GM21786 (cell line): ENCODE results near the gene PLCL2.
A peak's percentile ranks its signal among the peaks of the same experiment; 100 is the strongest.

ENCODE experiments used
- ATAC-seq: cut with Tn5 transposase; IDR thresholded peaks from one replicate; pipeline ENCODE4 v1.9.1; 2021; ENCODE audit not compliant: unreplicated experiment

Gene PLCL2

DNA sequence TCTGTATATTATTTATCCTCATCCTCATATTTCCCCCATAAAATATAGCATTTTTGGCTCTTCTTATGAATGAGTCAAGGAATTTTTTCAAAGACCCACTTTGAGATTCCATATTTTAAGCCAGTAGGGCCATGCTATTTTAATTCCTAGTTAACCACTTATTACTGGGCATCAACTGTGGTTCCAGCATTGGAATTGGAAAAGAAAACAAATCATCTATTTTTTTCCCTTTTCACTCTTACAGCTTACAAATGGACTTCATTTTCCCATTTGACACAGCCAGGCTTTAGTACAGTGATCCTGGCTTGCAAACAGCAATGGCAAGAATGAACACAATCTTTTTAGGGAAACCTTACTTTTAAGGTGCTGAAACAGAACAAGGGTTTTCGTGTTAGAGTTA is 19.4 kb upstream of the PLCL2 start:
- ATAC-seq, result no peak

DNA sequence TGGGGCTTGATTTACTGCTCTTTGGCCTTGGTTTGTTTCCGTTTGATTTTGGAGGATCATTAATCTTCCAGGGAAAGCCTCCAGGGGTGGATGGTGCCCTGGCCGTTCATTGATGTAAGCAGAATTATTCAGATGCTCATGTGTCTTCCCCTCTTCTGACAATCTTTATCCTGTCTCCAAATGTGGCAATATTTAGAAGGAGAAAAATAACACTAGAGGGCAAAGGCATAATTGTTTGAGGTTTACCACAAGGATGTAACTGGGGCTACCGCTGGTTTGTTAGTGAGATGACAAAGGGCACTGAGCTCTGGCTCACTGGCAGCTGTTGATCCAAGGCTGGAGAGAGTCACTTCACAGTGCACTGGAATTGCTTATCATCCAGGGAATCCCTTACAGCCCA is 18.2 kb upstream of the PLCL2 start:
- no peak for ATAC-seq

DNA sequence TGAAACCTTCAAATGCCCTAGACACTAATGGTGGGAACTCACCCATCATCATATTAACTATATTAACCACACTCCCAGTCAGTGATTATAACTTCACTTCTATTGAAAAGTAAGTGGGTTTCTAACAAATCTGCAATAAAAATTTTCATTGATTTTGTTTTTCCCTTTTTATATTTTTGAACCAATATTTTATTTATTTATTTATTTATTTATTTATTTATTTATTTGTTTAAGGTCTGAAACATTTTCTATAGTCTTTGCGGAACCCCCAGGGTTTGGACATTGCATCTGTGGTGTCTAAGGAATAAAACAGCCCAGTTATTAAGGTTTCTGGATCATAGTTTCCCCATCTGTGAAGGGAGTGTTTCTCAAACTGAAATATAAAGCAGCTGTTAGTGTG is 16.2 kb upstream of the PLCL2 start:
- no peak for ATAC-seq

DNA sequence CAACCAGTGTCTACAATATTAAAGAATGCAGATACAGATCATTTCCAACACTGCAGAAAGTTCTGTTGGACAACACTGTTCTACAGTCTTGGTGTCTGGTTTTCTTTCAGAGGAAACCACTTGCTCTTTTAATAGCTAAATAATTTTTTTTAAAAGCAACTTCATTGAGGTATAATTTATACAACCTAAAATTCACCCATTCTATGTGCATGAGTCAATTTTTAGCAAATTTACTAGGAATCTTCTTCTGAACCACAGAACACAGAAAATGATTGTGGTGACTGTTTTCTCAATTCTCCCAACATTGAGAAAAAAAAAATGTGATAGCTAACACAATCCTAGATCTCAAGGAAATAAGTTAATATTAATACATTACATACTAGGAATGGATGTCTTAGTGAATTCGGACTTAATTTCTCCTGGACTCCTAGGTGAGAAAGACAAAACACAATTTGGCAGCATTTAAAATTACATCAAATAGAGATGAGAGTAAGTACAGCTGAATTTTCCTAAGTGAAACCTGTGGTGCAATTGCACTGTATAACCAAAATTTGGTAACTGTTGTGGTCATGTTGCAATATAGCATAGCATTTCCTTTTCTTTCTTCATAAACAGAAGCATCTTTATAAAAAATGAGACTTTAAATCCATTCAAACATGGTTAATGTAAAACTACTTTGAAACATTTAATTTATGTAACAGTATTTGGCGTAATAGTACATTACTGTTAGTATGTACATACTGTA is 15.3 kb upstream of the PLCL2 start:
- no peak for ATAC-seq

GRCh38 chr3:16871915-16872842 is 12.6 kb upstream of the PLCL2 start:
- no peak for ATAC-seq

GRCh38 chr3:16873872-16874271 is 10.9 kb upstream of the PLCL2 start:
- ATAC-seq, result no peak

- ATAC-seq, result no peak
Measured at GRCh38 chr3:16875876-16876550, 8.7 kb upstream of the PLCL2 start.

- ATAC-seq, result no peak
Measured at GRCh38 chr3:16877505-16877904, 7.2 kb upstream of the PLCL2 start.

DNA sequence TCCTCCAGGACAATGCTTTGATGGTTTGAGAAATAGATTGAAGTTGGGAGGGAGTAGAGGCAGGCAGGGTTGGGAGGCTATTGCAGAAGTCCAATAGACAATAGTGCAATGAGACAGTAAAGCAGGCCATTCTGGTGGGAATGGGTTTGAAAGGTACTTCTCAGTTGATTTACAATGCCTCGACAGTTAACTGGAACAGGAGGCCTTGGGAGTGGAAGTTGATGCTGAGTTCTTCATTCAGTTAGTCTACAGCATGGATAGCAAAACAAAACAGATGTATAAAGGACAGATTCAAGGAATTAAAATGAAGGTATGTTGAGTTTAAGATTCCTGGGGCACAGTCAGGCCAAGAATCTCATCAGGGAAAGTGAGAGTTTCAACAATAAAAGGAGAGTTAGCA is 6.8 kb upstream of the PLCL2 start:
- ATAC-seq, result no peak

DNA sequence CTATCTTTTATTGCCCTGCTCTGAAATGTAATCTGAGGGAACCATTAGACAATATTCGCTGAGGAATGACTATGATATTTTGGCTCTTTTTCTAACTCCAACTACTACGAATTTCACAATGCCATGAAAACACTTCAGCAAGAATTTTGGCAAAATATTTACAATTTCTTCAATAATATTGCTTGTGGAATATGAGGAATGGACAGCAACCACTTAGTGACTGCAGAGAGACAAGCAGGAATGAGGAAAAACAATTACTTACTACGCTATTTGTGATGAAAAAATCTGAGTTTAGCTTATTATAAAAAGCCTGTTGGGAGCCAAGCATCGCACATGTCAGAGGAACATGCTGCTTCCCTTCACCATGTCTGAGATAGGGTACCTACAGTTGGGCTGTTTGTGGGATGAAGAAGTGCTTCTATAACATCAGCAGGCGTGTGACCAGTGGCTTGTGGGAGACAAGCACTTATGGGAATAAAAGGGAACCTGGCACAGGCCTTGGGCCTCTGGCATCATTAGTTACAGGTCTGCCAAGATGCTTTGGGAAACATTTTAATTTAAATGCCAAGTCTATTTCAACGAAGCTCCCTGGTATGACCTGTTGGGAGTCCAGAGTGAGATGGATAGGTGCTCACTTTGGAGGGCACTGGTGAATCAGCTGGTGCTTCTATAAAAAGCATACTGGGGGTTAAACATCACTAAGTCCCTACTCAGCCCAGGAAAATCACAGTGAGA is 2.7 kb upstream of the PLCL2 start:
- no peak for ATAC-seq

- no peak for ATAC-seq
Measured at GRCh38 chr3:16883057-16883722, 1.6 kb upstream of the PLCL2 start.

DNA sequence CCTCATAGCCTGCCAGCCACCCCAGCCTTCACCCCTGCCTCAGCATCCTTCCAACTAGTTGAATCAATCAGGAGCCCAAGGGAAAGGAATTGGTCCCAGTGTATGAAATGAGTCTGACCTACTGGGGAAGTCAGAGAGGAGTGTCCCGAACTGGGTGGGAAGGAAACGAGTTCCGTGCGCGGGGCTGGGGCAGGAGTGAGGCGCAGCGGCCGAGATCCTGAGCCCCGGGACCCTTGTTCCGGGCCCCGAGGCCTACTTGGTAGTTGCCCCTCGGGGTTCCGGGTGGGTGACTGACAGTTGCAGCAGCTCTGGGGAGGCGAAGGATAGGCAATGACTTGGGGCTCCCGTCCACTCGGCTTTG is 1.1 kb upstream of the PLCL2 start:
- no peak for ATAC-seq

DNA sequence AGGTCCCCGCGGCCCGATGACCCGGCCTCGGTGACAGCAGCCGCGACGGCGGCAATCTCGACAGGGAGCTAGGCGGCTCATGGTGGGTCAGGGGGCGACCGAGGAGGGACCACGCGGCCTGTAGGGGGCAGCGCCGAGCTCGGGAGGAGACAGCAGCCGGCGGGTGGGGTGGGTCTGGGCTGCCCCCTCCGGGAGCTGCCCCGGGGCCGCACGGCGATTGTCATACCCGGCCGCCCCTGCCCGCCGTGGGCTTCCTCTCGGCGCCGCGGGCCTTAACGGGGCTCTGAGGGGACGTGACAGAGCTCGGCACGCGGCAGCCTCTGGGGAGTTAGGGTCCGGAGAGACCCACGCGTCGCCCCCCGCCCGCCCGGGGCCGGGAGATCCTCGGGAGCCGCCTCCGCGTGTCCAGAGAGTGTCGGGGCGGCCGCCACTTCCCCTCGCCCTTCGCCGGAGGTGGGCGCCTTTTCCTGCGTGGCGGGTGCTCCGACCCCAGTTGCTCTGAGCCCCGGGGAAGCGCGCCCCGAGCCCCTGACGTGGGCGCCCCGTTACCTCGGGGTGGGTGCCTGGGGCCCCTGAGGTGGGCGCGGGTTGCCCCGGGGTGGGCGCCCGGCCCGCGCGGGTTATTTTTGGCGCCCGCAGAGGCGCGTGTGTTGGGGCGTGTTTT is 539 bp upstream of the PLCL2 start:
- peak; percentile 38 for ATAC-seq

DNA sequence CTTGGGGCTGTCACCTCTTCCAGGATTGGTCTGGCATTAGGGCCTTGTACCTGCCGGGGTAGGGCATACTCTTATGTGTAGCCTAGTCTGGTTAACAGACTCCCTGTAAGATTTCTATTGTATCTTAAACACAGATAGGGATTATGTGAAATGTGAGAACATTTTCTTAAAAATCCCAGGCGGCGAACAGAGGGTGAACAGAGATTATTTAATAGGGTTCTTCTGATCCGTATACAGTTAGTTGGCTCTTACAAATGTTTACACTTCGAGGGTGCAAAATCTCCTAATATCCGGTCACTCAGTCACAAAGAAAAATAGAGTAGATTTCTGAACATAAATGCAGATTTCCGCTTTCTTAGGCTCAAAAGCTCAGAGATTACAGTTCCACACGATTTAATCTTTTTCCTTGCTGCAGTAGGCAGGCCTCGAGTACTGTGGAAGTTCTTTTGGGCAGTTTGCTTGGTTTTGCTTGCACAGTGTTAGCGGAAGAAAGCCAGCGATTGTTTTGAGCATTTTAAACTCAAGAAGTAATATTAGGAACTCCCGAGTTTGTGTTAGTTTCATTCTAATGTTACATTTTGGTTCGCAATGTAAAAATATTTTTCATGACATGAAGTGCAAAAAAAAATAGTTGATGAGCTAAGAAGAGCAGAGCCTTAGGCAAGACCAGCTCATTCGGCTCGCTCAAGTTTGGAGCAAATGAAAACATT is 993 bp downstream of the PLCL2 start:
- peak; percentile 26 for ATAC-seq

- no peak for ATAC-seq
Measured at GRCh38 chr3:16886303-16886683, 1.5 kb downstream of the PLCL2 start.

DNA sequence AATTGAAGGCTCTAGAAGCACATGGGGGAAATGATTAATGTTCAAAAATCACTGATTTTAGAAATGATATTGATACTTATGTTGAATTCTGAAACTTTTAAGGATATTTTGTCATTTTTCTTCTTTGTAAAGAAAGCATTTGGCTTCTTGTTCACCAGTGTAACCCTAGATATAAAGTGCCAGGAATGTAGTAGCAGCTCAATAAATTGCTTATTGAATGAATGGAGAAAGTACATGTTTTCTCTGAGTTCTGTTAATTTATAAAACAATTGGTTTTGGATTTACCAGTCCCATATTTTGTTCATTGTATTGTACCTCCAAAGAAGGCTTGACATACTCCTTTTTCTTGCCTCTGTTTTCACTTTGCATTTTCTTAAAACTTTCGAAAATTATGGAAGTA is 2.4 kb downstream of the PLCL2 start:
- no peak for ATAC-seq

- ATAC-seq, result no peak
Measured at GRCh38 chr3:16888356-16888755, 3.6 kb downstream of the PLCL2 start.

- peak; percentile 37 for ATAC-seq
Measured at GRCh38 chr3:16888785-16889607, 4.2 kb downstream of the PLCL2 start.
